Kidney (tissue), 14 donors: ENCODE measurements around the gene BOK. TPM values are rescaled to one million over a fixed set of nuclear protein-coding genes. Genes with fewer than 3 reads are reported as not detected.

Source experiments
- DNase-seq, 5 donors: peaks; one replicate each; pipeline ENCODE4 v3.0.0-alpha.2; 2013 to 2020
- FAIRE-seq: peaks from 2 replicates; lab custom pipeline; 2012; peaks lifted over from hg19 to GRCh38; lab: Jason Lieb, UNC
- H3K27ac ChIP-seq, 2 donors: one replicate each; pipeline ENCODE4 v1.7.0; 2013; ENCODE audit warnings: low read depth in 2 of 2, low read length in 2 of 2, inconsistent platforms in 1 of 2
- H3K27me3 ChIP-seq: one replicate; pipeline ENCODE4 v1.7.1; 2013; ENCODE audit warnings: low read length, inconsistent platforms; ENCODE audit not compliant: control insufficient read depth, insufficient read depth
- H3K36me3 ChIP-seq, 3 donors: one replicate each; pipeline versions ENCODE4 v1.7.0 to v1.7.1; 2013; ENCODE audit warnings: low read length in 3 of 3, control low read depth in 1 of 3, inconsistent platforms in 1 of 3; ENCODE audit not compliant: insufficient read depth in 3 of 3, control insufficient read depth in 2 of 3
- H3K4me1 ChIP-seq, 3 donors: one replicate each; pipeline versions ENCODE4 v1.7.0 to v1.7.1; 2013; ENCODE audit warnings: low read length in 3 of 3, inconsistent platforms in 1 of 3, low read depth in 1 of 3; ENCODE audit not compliant: control insufficient read depth in 2 of 3, insufficient read depth in 2 of 3
- H3K4me3 ChIP-seq, 3 donors: one replicate each; pipeline versions ENCODE4 v1.7.0 to v1.8.1; 2013; ENCODE audit warnings: low read length in 3 of 3, control low read depth in 1 of 3, inconsistent platforms in 1 of 3
- H3K9ac ChIP-seq, 3 donors: one replicate each; pipeline versions ENCODE4 v1.7.0 to v1.7.1; 2013; ENCODE audit warnings: low read length in 3 of 3, control low read depth in 1 of 3, inconsistent platforms in 1 of 3
- H3K9me3 ChIP-seq, 3 donors: one replicate each; pipeline versions ENCODE4 v1.7.0 to v1.7.1; 2013; ENCODE audit warnings: low read length in 3 of 3, control low read depth in 1 of 3, inconsistent platforms in 1 of 3; ENCODE audit not compliant: control insufficient read depth in 2 of 3, insufficient read depth in 1 of 3
- intact Hi-C: fragments of 100-400 bp; cut with DNase I; formaldehyde crosslinking; loops from one replicate; pipeline ENCODE4 v1.11.1; 2022
- polyA plus RNA-seq: library from polyadenylated mRNA; stranded (reverse); fragments of 350-450 nt; fragmentation: Illumina TruSeq; extraction: RNeasy Lipid Tissue Mini Kit (QIAGEN cat#74804); gene quantifications from one replicate; pipeline ENCODE4 v1.2.3, GENCODE V29; 2014; ENCODE audit warnings: low read depth, low replicate concordance; ENCODE audit not compliant: insufficient read depth
- total RNA-seq: library from RNA; stranded (reverse); fragmentation: NEBNext Ultra II Directional; extraction: Animal tissue kit (Norgen Biotek cat#: 25700); gene quantifications from one replicate; pipeline ENCODE4 v1.2.1, GENCODE V29; 2021
- TF ChIP-seq, protein P1 (sequence below): IDR thresholded peaks from 3 replicates; pipeline ENCODE4 v1.5.1; 2012; ENCODE audit warnings: mild to moderate bottlenecking, moderate library complexity, borderline replicate concordance; ENCODE audit not compliant: insufficient read depth; ENCODE audit errors: extremely low read depth
- donor health status: control.
- donor health status: control.
- donor health status: control.
- donor health status: control.
- donor health status: control.
- donor health status: DM: yes; HTN: yes; CAD: no.
- donor health status: Normal renal cell carcinoma (clear cell type).

BOK gene
- total and polyA plus RNA-seq, 2 donors from 2014 or later: 22.9 to 28.8 TPM

- H3K36me3 ChIP-seq: peaks cover under 1 to 8% (median 8%) of the 10 kb centered on the region in 3 donors
- no peaks in the 10 kb centered on the region for H3K27me3 ChIP-seq
- FAIRE-seq: no peak
- no peak overlapping the region for H3K4me3 ChIP-seq
- no peak overlapping the region for H3K27ac ChIP-seq
- DNase-seq: no peak
- no peaks in the 10 kb centered on the region for H3K4me1 ChIP-seq
- no peak overlapping the region for H3K9ac ChIP-seq
- intact Hi-C loops: no loop called here
- H3K9me3 ChIP-seq: peaks cover 0 to 1% (median 0%) of the 10 kb centered on the region in 3 donors
- TF ChIP-seq, protein P1, sequence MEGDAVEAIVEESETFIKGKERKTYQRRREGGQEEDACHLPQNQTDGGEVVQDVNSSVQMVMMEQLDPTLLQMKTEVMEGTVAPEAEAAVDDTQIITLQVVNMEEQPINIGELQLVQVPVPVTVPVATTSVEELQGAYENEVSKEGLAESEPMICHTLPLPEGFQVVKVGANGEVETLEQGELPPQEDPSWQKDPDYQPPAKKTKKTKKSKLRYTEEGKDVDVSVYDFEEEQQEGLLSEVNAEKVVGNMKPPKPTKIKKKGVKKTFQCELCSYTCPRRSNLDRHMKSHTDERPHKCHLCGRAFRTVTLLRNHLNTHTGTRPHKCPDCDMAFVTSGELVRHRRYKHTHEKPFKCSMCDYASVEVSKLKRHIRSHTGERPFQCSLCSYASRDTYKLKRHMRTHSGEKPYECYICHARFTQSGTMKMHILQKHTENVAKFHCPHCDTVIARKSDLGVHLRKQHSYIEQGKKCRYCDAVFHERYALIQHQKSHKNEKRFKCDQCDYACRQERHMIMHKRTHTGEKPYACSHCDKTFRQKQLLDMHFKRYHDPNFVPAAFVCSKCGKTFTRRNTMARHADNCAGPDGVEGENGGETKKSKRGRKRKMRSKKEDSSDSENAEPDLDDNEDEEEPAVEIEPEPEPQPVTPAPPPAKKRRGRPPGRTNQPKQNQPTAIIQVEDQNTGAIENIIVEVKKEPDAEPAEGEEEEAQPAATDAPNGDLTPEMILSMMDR: no peak
Measured at GRCh38 chr2:241592126-241592845, 33.7 kb downstream of the BOK start.

- Histone ChIP-seq H3K4me3 (no peak overlapping the region), H3K9ac (no peak overlapping the region), H3K9me3 (no peaks in the 10 kb centered on the region), H3K36me3 (peaks cover 0 to 10% (median 8%) of the 10 kb centered on the region in 3 donors), H3K27ac (no peak overlapping the region), H3K27me3 (no peaks in the 10 kb centered on the region), H3K4me1 (no peaks in the 10 kb centered on the region)
- DNase-seq (no peak), FAIRE-seq (no peak)
- TF ChIP-seq, protein P1: no peak
- intact Hi-C loops: no loop called here
Measured at GRCh38 chr2:241593271-241593670, 34.7 kb downstream of the BOK start.

GRCh38 chr2:241595600-241596140, 37.1 kb downstream of the BOK start:
- no peak for DNase-seq
- no peaks in the 10 kb centered on the region for H3K9me3 ChIP-seq
- FAIRE-seq: no peak
- no peaks in the 10 kb centered on the region for H3K4me1 ChIP-seq
- H3K36me3 ChIP-seq: peaks cover 0 to 12% (median 11%) of the 10 kb centered on the region in 3 donors
- no peak overlapping the region for H3K9ac ChIP-seq
- intact Hi-C loops: no loop called here
- TF ChIP-seq, protein P1: no peak
- no peak overlapping the region for H3K27ac ChIP-seq
- no peaks in the 10 kb centered on the region for H3K27me3 ChIP-seq
- H3K4me3 ChIP-seq: no peak overlapping the region
